ENCODE data around the gene RAI1.

RAI1 gene

GRCh38 chr17:17765359-17766076 lies 84.3 kb downstream of the RAI1 start:
- no peak for DNase-seq (ENCODE audit: low read depth in 2 of 2, low spot score in 1 of 2)

DNA sequence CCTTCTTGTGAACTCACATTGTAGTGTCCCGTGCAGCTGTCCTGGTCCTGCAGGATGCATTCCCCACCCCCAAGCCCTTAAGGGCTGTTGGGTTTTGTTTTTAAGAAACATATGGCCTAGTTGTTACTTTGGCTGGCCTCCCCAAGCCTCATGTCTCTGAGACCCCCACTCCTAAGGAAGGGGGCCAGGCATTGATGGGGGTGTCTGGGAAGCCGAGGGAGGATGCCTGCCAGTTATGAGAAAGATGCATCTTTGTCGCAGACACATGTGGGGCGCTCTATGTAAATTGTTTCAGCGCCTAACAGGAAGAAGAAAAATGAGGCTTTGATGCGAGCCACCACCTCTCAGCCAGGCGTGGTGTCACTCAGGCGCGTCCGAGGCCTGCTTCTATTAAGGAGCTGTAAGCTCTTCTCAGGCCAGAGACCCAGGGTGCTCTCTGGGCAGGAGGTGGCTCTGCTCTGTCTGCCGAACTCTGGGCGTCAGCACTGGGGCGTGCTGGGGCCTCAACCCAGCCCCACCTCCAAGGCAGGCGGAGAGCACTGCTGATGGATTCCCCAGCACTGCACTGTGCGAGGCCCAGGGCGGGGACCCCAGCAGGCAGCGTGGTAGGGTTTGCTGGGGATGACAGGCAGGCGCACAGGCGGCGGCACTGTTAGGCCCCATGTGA lies 85.0 kb downstream of the RAI1 start:
- DNase-seq (ENCODE audit: low read depth in 2 of 2, low spot score in 1 of 2): no peak

GRCh38 chr17:17766744-17767120 lies 85.5 kb downstream of the RAI1 start:
- no peak for DNase-seq (ENCODE audit: low read depth in 2 of 2, low spot score in 1 of 2)

DNA sequence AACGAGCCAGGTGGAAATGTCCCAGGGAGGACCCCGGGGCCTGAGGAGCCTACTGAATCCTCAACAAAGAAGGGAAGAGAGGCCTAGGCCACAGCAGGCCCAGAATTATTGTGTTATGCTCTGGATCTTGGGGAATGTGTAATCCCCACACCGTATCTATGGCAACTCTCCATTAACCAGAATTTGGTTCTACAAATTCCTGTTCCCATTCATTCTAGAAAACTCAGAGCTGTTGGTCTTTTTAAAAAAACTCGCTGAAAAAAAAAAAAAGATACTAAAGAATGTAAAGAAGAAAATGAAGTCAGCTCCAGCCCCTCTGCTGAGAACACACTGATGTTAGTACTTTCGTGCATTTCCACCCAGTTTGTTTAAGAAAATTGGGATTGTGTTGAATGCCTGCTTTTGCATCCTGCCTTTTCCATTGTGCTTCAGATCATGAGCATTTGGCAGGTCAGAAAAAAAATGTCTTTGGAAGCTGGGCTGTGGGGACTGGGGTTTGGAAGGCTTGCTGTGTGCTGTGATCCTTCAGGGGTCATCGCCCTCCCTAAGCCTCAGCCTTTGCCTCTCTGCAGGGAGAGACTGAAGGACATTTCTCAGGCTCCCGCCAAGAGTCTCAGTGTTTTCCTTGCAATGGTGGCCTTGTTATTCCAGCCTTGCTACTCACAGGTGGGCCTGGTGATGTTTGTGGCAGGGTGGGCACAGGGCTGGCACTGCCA lies 86.1 kb downstream of the RAI1 start:
- DNase-seq (ENCODE audit: low read depth in 2 of 2, low spot score in 1 of 2): no peak

DNA sequence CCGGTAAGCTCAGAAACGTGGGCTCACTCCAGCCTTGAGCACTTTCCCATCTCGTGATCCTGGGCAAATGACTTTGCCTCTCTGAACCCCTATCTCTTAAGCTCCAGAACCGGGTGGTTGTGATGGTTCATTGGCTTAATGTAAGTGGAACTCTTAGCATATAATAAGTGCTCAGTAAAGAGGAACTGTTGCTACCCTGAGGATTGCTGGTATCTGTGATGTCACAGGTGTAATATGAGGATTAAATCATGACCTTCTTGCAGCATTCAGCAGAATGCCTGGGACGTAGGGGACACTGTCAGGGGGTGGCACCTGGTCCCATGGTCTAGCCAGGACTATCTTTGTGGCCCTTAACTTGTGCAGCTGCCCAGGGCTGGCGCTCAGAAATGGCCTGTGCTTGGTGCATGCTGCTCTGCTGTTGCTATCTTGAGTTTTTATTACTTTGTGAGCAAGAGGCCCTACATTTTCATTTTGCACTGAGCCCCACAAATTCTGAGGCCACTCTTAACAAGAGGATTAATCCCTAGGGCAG lies 86.7 kb downstream of the RAI1 start:
- no peak for DNase-seq (ENCODE audit: low read depth in 2 of 2, low spot score in 1 of 2)

DNA sequence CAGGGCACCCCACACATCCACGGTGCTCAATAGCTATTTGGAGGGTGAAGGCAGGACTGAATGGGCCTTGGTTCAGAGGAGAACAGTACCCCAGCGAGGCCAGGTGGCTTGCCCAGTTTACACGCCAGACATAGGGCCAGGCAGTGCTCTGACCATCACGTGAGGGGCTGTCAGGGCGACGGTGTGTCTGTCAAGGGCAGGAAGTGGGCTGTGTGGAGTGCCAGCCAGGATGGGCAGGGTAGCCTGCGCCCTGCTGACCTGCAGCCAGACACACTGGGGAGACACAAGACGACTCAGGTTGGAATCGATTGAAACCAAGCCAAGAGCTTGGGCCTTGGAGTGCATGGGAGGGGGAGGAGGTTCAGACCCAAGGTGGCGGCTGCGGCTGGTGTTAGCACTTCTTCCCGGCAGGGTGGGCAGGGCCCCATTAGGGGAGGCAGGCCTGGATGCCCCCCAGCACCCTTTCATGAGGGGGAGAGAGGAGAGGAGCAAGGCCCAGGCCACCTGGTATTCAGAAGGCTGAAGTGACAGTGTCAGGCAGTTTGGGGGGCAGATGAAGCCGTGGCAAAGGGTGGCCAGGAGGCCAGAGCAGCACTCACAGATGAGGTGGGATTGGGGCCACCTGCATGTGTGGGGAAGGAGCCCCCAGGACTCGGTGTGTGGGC lies 87.3 kb downstream of the RAI1 start:
- no peak for DNase-seq (ENCODE audit: low read depth in 2 of 2, low spot score in 1 of 2)

DNA sequence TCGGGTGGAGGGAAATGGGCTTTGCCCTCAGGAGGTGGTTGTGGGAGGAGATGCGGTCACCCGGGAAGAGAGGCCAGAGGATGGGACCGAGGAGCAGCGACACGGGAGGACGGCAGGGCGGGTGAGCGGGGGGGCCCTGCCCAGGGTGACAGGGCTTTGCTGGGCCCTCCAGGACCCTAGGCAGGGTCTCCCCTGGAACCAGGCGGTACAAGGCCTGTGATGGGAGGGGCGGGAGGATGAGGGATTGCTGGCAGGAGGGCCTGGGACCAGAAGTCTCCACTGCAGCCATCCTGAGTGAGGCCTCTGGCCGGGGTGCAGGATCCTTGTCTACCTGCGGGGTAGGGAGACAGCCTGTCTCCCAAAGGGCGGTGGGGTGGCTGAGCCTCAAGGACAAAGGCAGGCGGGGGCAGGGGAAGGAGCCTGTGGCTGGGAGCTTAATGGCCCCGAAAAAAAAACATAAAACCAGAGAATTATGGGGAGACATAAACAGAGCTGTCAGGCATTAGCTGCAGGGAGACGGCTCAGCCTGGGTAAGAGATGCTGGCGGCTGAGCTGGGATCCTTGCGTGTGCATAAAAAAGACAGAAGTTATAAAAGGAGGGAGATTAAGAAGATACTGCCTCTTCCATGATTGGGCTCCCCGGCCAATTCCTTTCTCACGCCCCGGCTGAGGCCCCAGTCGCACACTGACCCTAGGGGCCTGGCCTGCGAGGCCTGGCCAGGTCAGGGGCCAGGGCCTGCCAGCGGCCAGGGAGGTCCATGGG lies 88.8 kb downstream of the RAI1 start:
- no peak for DNase-seq (ENCODE audit: low read depth in 2 of 2, low spot score in 1 of 2)

- DNase-seq (ENCODE audit: low read depth in 2 of 2, low spot score in 1 of 2): no peak
These were observed 89.4 kb downstream of the RAI1 start for GRCh38 chr17:17770632-17771044.

GRCh38 chr17:17771498-17772201 lies 90.4 kb downstream of the RAI1 start:
- DNase-seq (ENCODE audit: low read depth in 2 of 2, low spot score in 1 of 2): no peak

GRCh38 chr17:17772231-17772630 lies 91.0 kb downstream of the RAI1 start:
- no peak for DNase-seq (ENCODE audit: low read depth in 2 of 2, low spot score in 1 of 2)

DNA sequence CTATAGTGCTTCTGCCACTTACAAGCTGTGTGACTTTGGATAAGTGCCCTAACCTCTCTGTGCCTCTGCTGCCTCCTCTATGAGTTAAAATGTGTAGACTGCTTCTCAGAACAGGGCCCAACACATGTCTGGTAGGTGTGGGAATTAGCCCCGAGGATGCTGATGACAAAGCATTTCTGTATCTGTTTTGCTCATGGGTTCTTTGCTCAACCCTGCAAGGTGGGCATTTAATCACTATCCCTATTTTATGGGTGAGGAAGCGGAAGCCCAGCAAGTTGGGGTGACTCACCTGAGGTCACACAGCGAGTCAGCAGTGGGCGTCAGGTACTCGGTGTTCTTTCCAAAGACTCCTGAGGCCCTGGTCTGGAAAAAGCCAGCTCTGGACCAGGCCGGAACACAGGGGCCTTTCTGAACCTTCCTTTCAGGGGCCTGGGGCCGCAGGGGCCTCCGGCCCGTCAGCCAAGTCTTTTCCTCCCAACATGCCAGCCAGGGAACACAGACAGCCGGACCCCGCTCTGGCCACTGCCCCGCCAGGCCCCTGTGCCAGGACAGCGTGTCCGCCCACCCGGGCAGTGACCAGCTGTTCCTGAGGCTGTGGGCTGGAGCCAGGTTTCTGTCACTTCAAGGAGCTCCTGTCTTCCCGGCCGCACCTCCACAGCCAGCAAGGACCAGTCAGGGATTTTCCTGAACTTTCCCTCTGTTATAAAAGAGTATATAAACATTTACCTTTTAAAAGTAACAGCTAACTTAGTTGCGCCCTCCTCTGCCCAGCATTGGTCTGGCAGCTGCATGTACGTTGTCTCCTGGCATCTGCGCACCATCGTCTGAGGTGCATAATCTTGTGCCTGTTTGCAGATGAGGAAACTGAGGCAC lies 93.0 kb downstream of the RAI1 start:
- DNase-seq (ENCODE audit: low read depth in 2 of 2, low spot score in 1 of 2): no peak

DNA sequence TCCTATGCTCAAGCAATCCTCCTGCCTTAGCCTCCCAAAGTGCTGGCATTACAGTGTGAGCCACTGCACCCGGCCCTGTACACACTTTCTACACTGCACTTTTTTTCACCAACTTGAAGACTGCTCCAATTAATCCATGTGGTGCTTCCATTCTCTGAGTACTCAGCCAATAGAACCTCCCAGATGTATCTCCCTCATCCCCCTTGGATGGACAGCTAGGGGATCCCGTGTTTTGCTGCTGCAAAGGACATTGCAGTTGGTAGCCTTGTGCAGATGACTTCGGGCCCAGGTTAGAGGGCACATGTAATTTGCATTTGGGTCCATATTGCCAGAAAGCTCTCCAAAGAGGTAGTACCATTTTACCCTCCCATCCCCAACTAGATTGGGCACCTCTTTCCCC lies 95.6 kb downstream of the RAI1 start:
- DNase-seq (ENCODE audit: low read depth in 2 of 2, low spot score in 1 of 2): no peak

- no peak for DNase-seq (ENCODE audit: low read depth in 2 of 2, low spot score in 1 of 2)
These were observed 97.2 kb downstream of the RAI1 start for GRCh38 chr17:17778308-17779014.

GRCh38 chr17:17779015-17779611 lies 97.9 kb downstream of the RAI1 start:
- no peak for DNase-seq (ENCODE audit: low read depth in 2 of 2, low spot score in 1 of 2)

- no peak for DNase-seq (ENCODE audit: low read depth in 2 of 2, low spot score in 1 of 2)
These were observed 99.8 kb downstream of the RAI1 start for GRCh38 chr17:17780922-17781590.

DNA sequence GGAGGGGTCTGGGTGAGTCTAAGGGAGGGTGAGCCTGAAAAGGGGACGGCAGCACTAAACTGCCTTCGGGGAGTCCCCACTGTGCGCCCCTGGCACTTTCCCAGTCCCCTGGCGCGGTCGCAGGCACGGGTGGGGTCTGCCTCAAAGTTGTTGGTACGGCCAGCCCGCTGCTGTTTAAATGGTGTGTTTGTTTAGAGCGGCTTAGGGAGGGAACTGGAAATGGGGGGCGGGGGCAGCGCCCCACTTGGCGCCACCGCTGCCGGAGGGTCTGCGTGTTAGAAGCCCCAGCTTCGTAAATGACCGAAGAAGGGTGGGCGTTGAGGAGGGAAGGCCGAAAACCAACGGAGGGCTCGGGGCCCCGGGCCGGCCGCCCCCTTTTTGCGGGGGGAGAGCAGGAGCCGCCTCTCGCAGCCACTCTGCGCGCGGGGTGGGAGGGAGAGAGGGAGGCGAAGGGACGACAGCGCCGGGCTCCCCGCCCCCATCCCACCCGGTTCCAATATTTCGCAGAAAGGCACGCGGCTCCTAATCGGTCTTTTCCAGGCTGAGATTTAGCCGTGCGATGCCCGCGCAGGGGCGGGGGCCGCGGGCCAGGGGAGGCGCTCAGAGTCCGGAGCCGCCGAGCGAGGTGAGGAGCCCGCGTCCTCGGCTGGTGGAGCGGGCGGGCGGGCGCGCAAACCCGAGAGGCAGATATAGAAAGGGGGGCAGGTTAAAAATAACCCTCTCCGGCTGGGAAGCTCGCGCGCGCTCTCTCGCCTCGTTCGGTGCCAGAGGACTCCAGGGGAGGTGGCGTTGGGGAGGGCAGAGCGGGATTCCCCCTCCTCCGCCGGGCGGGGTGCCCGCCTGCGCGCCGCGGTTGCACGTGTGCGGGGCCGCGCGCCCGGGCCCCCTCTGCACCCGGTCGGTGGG lies 100.6 kb downstream of the RAI1 start:
- no peak for DNase-seq (ENCODE audit: low read depth in 2 of 2, low spot score in 1 of 2)
